GDM1 (cell line): Measurements from ENCODE around the gene ADARB1.

Source experiments
- DNase-seq: peaks from one replicate; lab custom pipeline; 2025; lab: John Stamatoyannopoulos, UW

ADARB1 gene

GRCh38 chr21:45039317-45040156 is 34.8 kb upstream of the ADARB1 start:
- no peak for DNase-seq

- DNase-seq, result no peak
Observed at GRCh38 chr21:45040157-45040711, 34.1 kb upstream of the ADARB1 start.

GRCh38 chr21:45040739-45041138 is 33.6 kb upstream of the ADARB1 start:
- no peak for DNase-seq

GRCh38 chr21:45041351-45041805 is 33.0 kb upstream of the ADARB1 start:
- DNase-seq, result no peak

GRCh38 chr21:45041984-45042663 is 32.3 kb upstream of the ADARB1 start:
- DNase-seq, result no peak

GRCh38 chr21:45042664-45043161 is 31.7 kb upstream of the ADARB1 start:
- no peak for DNase-seq

- DNase-seq, result no peak
Observed at GRCh38 chr21:45043541-45044020, 30.8 kb upstream of the ADARB1 start.

GRCh38 chr21:45045481-45045880 is 28.9 kb upstream of the ADARB1 start:
- no peak for DNase-seq

- no peak for DNase-seq
Observed at GRCh38 chr21:45047257-45047656, 27.1 kb upstream of the ADARB1 start.

- DNase-seq, result no peak
Observed at GRCh38 chr21:45048026-45048698, 26.2 kb upstream of the ADARB1 start.

- DNase-seq, result no peak
Observed at GRCh38 chr21:45048968-45049367, 25.4 kb upstream of the ADARB1 start.

GRCh38 chr21:45049714-45050344 is 24.6 kb upstream of the ADARB1 start:
- no peak for DNase-seq

- DNase-seq, result no peak
Observed at GRCh38 chr21:45050345-45050796, 24.0 kb upstream of the ADARB1 start.

GRCh38 chr21:45050797-45051489 is 23.4 kb upstream of the ADARB1 start:
- DNase-seq, result no peak

- no peak for DNase-seq
Observed at GRCh38 chr21:45051580-45052434, 22.6 kb upstream of the ADARB1 start.

- DNase-seq, result no peak
Observed at GRCh38 chr21:45052960-45053359, 21.4 kb upstream of the ADARB1 start.

GRCh38 chr21:45053561-45054226 is 20.7 kb upstream of the ADARB1 start:
- no peak for DNase-seq

GRCh38 chr21:45054227-45054926 is 20.0 kb upstream of the ADARB1 start:
- DNase-seq, result no peak
